Osteocyte (in vitro differentiated cells): ENCODE data around the gene LILRB1. TPM values are rescaled to one million over a fixed set of nuclear protein-coding genes. Genes with fewer than 3 reads are reported as not detected.

Experiments
- DNase-seq: peaks from one replicate; pipeline ENCODE4 v3.0.0; 2021; ENCODE audit warnings: mixed read lengths; ENCODE audit not compliant: unreplicated experiment; ENCODE audit errors: extremely low spot score
- H3K27ac Mint-ChIP-seq: one replicate; pipeline ENCODE4 v1.8.0; 2021; ENCODE audit warnings: mild to moderate bottlenecking, mixed read lengths; ENCODE audit not compliant: unreplicated experiment
- H3K27me3 Mint-ChIP-seq: one replicate; pipeline ENCODE4 v1.8.0; 2021; ENCODE audit warnings: mixed read lengths; ENCODE audit not compliant: unreplicated experiment
- H3K36me3 Mint-ChIP-seq: one replicate; pipeline ENCODE4 v1.8.0; 2021; ENCODE audit warnings: mixed read lengths; ENCODE audit not compliant: unreplicated experiment
- H3K4me1 Mint-ChIP-seq: one replicate; pipeline ENCODE4 v1.8.0; 2021; ENCODE audit warnings: mixed read lengths; ENCODE audit not compliant: unreplicated experiment
- H3K4me3 Mint-ChIP-seq: one replicate; pipeline ENCODE4 v1.8.0; 2021; ENCODE audit warnings: mild to moderate bottlenecking, moderate library complexity, mixed read lengths; ENCODE audit not compliant: unreplicated experiment
- H3K9me3 Mint-ChIP-seq: one replicate; pipeline ENCODE4 v1.8.0; 2021; ENCODE audit warnings: mixed read lengths; ENCODE audit not compliant: unreplicated experiment
- CTCF ChIP-seq: fragments of 200-600 bp; sonication (generic); IDR thresholded peaks from 2 replicates; pipeline ENCODE4 v1.5.0; 2021; ENCODE audit warnings: antibody characterized with exemption, mild to moderate bottlenecking, moderate library complexity
- microRNA-seq: library from miRNA; unstranded; fragments of <30 nt; microRNA quantifications from one replicate; pipeline ENCODE4 v1.1.0, GENCODE V29; 2020; ENCODE audit not compliant: unreplicated experiment
- total RNA-seq: library from RNA; stranded (reverse); gene quantifications from 2 replicates; pipeline ENCODE4 v1.2.1, GENCODE V29; 2021

LILRB1 gene
- total RNA-seq, 1 donor from 2014 or later, result not detected

GRCh38 chr19:54682306-54682856 is 52.1 kb downstream of the LILRB1 start:
- no peak for DNase-seq
- H3K4me1 Mint-ChIP-seq, result no peaks in the 10 kb centered on the region
- H3K4me3 Mint-ChIP-seq, result no peak overlapping the region
- peaks cover 22% of the 10 kb centered on the region for H3K9me3 Mint-ChIP-seq
- no peaks in the 10 kb centered on the region for H3K27me3 Mint-ChIP-seq
- no peak overlapping the region for H3K27ac Mint-ChIP-seq
- H3K36me3 Mint-ChIP-seq, result no peaks in the 10 kb centered on the region
- TF ChIP-seq CTCF, result no peak

DNA sequence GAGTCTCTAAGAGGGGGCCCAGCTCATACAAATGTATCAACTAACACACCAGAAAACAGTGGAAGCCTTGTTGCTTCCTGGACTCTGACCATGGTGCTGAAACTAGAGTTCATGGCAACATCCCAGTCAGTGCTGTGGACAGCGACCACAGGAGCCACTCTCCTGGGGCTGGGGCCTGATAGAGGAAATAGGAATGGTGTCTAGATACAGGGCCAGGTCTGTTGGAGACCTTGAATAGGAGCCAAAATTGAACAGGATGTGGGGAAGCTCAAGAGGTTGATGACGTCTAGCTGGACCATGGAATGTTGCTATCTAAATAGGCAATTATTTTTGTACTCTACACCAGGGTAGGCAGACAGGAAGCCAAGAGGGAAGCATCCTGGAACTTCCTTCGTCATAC is 54.2 kb downstream of the LILRB1 start:
- H3K36me3 Mint-ChIP-seq, result no peaks in the 10 kb centered on the region
- H3K4me3 Mint-ChIP-seq, result no peak overlapping the region
- H3K9me3 Mint-ChIP-seq, result peaks cover 30% of the 10 kb centered on the region
- H3K27me3 Mint-ChIP-seq, result no peaks in the 10 kb centered on the region
- no peak for DNase-seq
- TF ChIP-seq CTCF, result no peak
- H3K4me1 Mint-ChIP-seq, result no peaks in the 10 kb centered on the region
- no peak overlapping the region for H3K27ac Mint-ChIP-seq

Small RNA genes within 50 kb of the gene (microRNA-seq; reads per million reads assigned to microRNA genes)
- not detected for gene MIR8061

Other genes with a start within 250 kb of the LILRB1 start
- gene TTYH1, start 215.0 kb upstream of the LILRB1 start, total RNA-seq, result not detected in 2 replicates
- 145 and 192 TPM in 2 replicates for gene LENG8, start 181.3 kb upstream of the LILRB1 start, total RNA-seq
- gene LENG9, start 166.7 kb upstream of the LILRB1 start, total RNA-seq, result 11.0 and 11.1 TPM in 2 replicates
- 72.4 and 85.4 TPM in 2 replicates for gene CDC42EP5, start 157.2 kb upstream of the LILRB1 start, total RNA-seq
- gene LAIR2, start 127.7 kb upstream of the LILRB1 start, total RNA-seq, result not detected in 2 replicates
- not detected in 2 replicates for gene LILRA2, start 56.7 kb upstream of the LILRB1 start, total RNA-seq
- gene LILRA1, start 36.9 kb upstream of the LILRB1 start, total RNA-seq, result not detected in 2 replicates
- gene LILRB4, start 32.5 kb downstream of the LILRB1 start, total RNA-seq, result not detected in 2 replicates
- gene KIR3DL3, start 94.0 kb downstream of the LILRB1 start, total RNA-seq, result not detected in 2 replicates
- gene KIR2DL3, start 108.0 kb downstream of the LILRB1 start, total RNA-seq, result not detected in 2 replicates
- not detected in 2 replicates for gene KIR2DL1, start 139.3 kb downstream of the LILRB1 start, total RNA-seq
- not detected in 2 replicates for gene KIR2DL4, start 173.1 kb downstream of the LILRB1 start, total RNA-seq
- gene KIR3DL1, start 186.0 kb downstream of the LILRB1 start, total RNA-seq, result not detected in 2 replicates
- not detected in 2 replicates for gene KIR2DS4, start 202.2 kb downstream of the LILRB1 start, total RNA-seq
- not detected in 2 replicates for gene KIR3DL2, start 220.0 kb downstream of the LILRB1 start, total RNA-seq
- gene FCAR, start 243.8 kb downstream of the LILRB1 start, total RNA-seq, result not detected in 2 replicates